Osteocyte (in vitro differentiated cells): ENCODE data around the gene RANGRF. TPM values are rescaled to one million over a fixed set of nuclear protein-coding genes. Genes with fewer than 3 reads are reported as not detected.
A peak's percentile ranks its signal among the peaks of the same experiment; 100 is the strongest.

Experiments used
- DNase-seq: peaks from one replicate; pipeline ENCODE4 v3.0.0; 2021; ENCODE audit warnings: mixed read lengths; ENCODE audit not compliant: unreplicated experiment; ENCODE audit errors: extremely low spot score
- H3K27ac Mint-ChIP-seq: one replicate; pipeline ENCODE4 v1.8.0; 2021; ENCODE audit warnings: mild to moderate bottlenecking, mixed read lengths; ENCODE audit not compliant: unreplicated experiment
- H3K27me3 Mint-ChIP-seq: one replicate; pipeline ENCODE4 v1.8.0; 2021; ENCODE audit warnings: mixed read lengths; ENCODE audit not compliant: unreplicated experiment
- H3K36me3 Mint-ChIP-seq: one replicate; pipeline ENCODE4 v1.8.0; 2021; ENCODE audit warnings: mixed read lengths; ENCODE audit not compliant: unreplicated experiment
- H3K4me1 Mint-ChIP-seq: one replicate; pipeline ENCODE4 v1.8.0; 2021; ENCODE audit warnings: mixed read lengths; ENCODE audit not compliant: unreplicated experiment
- H3K4me3 Mint-ChIP-seq: one replicate; pipeline ENCODE4 v1.8.0; 2021; ENCODE audit warnings: mild to moderate bottlenecking, moderate library complexity, mixed read lengths; ENCODE audit not compliant: unreplicated experiment
- H3K9me3 Mint-ChIP-seq: one replicate; pipeline ENCODE4 v1.8.0; 2021; ENCODE audit warnings: mixed read lengths; ENCODE audit not compliant: unreplicated experiment
- CTCF ChIP-seq: fragments of 200-600 bp; sonication (generic); IDR thresholded peaks from 2 replicates; pipeline ENCODE4 v1.5.0; 2021; ENCODE audit warnings: antibody characterized with exemption, mild to moderate bottlenecking, moderate library complexity
- total RNA-seq: library from RNA; stranded (reverse); gene quantifications from 2 replicates; pipeline ENCODE4 v1.2.1, GENCODE V29; 2021

Gene RANGRF
- total RNA-seq, 1 donor from 2014 or later: 29.3 TPM

GRCh38 chr17:8312726-8313600, 24.5 kb downstream of the RANGRF start:
- H3K36me3 Mint-ChIP-seq: no peaks in the 10 kb centered on the region
- H3K4me1 Mint-ChIP-seq: peaks cover 7% of the 10 kb centered on the region
- H3K9me3 Mint-ChIP-seq: no peaks in the 10 kb centered on the region
- peaks cover 48% of the 10 kb centered on the region for H3K27me3 Mint-ChIP-seq
- no peak for DNase-seq
- no peak overlapping the region for H3K4me3 Mint-ChIP-seq
- no peak for TF ChIP-seq CTCF
- no peak overlapping the region for H3K27ac Mint-ChIP-seq

GRCh38 chr17:8314797-8315763, 26.6 kb downstream of the RANGRF start:
- H3K27ac Mint-ChIP-seq: no peak overlapping the region
- peaks cover 7% of the 10 kb centered on the region for H3K4me1 Mint-ChIP-seq
- peaks cover 48% of the 10 kb centered on the region for H3K27me3 Mint-ChIP-seq
- no peak for TF ChIP-seq CTCF
- no peak for DNase-seq
- H3K4me3 Mint-ChIP-seq: peak overlapping the region; percentile 22
- H3K9me3 Mint-ChIP-seq: no peaks in the 10 kb centered on the region
- H3K36me3 Mint-ChIP-seq: no peaks in the 10 kb centered on the region

- no peak overlapping the region for H3K4me3 Mint-ChIP-seq
- no peak for DNase-seq
- TF ChIP-seq CTCF: no peak
- no peaks in the 10 kb centered on the region for H3K9me3 Mint-ChIP-seq
- no peak overlapping the region for H3K27ac Mint-ChIP-seq
- no peaks in the 10 kb centered on the region for H3K36me3 Mint-ChIP-seq
- peaks cover 48% of the 10 kb centered on the region for H3K27me3 Mint-ChIP-seq
- peaks cover 7% of the 10 kb centered on the region for H3K4me1 Mint-ChIP-seq
Measured at GRCh38 chr17:8315764-8316217, 27.3 kb downstream of the RANGRF start.

- H3K27ac Mint-ChIP-seq: no peak overlapping the region
- no peaks in the 10 kb centered on the region for H3K9me3 Mint-ChIP-seq
- no peak overlapping the region for H3K4me3 Mint-ChIP-seq
- no peaks in the 10 kb centered on the region for H3K36me3 Mint-ChIP-seq
- no peak for TF ChIP-seq CTCF
- H3K27me3 Mint-ChIP-seq: peaks cover 33% of the 10 kb centered on the region
- no peak for DNase-seq
- peaks cover 7% of the 10 kb centered on the region for H3K4me1 Mint-ChIP-seq
Measured at GRCh38 chr17:8318010-8318935, 29.8 kb downstream of the RANGRF start.
